NCI-H1436 (cell line): ENCODE data around the gene BMS1.
"Not testable (repeated sequence)": the region's sequence is repeated elsewhere in the genome, so short reads cannot be mapped to it uniquely, and the experiment has no call there.

Experiments used
- DNase-seq: peaks from one replicate; lab custom pipeline; 2025; lab: John Stamatoyannopoulos, UW

BMS1 gene

GRCh38 chr10:42782446-42783180 lies at the start of gene BMS1:
Gene BMS1 (plus strand): TSS chr10:42782795. CDS start chr10:42784395, 1,600 bp downstream.
- peak; percentile 82 for DNase-seq

- no peak for DNase-seq
Observed at GRCh38 chr10:42734536-42734935, 48.1 kb upstream of the BMS1 start.

GRCh38 chr10:42738679-42739078 lies 43.9 kb upstream of the BMS1 start:
- no peak for DNase-seq

GRCh38 chr10:42741536-42741935 lies 41.1 kb upstream of the BMS1 start:
- not testable (repeated sequence) for DNase-seq

- no peak for DNase-seq
Observed at GRCh38 chr10:42743697-42744096, 38.9 kb upstream of the BMS1 start.

- no peak for DNase-seq
Observed at GRCh38 chr10:42744134-42744701, 38.4 kb upstream of the BMS1 start.

- DNase-seq: no peak
Observed at GRCh38 chr10:42753126-42753506, 29.5 kb upstream of the BMS1 start.

GRCh38 chr10:42753507-42754154 lies 29.0 kb upstream of the BMS1 start:
- no peak for DNase-seq

- no peak for DNase-seq
Observed at GRCh38 chr10:42754155-42755027, 28.2 kb upstream of the BMS1 start.

GRCh38 chr10:42755028-42755451 lies 27.6 kb upstream of the BMS1 start:
- no peak for DNase-seq

GRCh38 chr10:42755556-42756093 lies 27.0 kb upstream of the BMS1 start:
- no peak for DNase-seq

- no peak for DNase-seq
Observed at GRCh38 chr10:42767906-42768305, 14.7 kb upstream of the BMS1 start.

- no peak for DNase-seq
Observed at GRCh38 chr10:42768581-42769152, 13.9 kb upstream of the BMS1 start.

GRCh38 chr10:42769173-42769572 lies 13.4 kb upstream of the BMS1 start:
- DNase-seq: no peak

GRCh38 chr10:42769673-42770072 lies 12.9 kb upstream of the BMS1 start:
- DNase-seq: peak; percentile 74

GRCh38 chr10:42776681-42777080 lies 5.9 kb upstream of the BMS1 start:
- DNase-seq: no peak

- no peak for DNase-seq
Observed at GRCh38 chr10:42780456-42780855, 2.1 kb upstream of the BMS1 start.

GRCh38 chr10:42781893-42782445 lies 626 bp upstream of the BMS1 start:
- DNase-seq: no peak

GRCh38 chr10:42783181-42783549 lies 570 bp downstream of the BMS1 start:
- peak; percentile 29 for DNase-seq

- no peak for DNase-seq
Observed at GRCh38 chr10:42785759-42786158, 3.2 kb downstream of the BMS1 start.

- no peak for DNase-seq
Observed at GRCh38 chr10:42790835-42791234, 8.2 kb downstream of the BMS1 start.
